Stimulated activated CD4-positive, alpha-beta T cell treated with anti-CD3 and anti-CD28 coated beads, TNF-alpha, amount 100 ng/mL, for 24 hours (primary cell): ENCODE measurements around the gene DDAH1.

Source experiments
- DNase-seq, 3 experiments: peaks; one replicate each; pipeline ENCODE4 v3.0.0-alpha.2; 2020; ENCODE audit warnings: low read depth in 3 of 3

The DDAH1 gene

DNA sequence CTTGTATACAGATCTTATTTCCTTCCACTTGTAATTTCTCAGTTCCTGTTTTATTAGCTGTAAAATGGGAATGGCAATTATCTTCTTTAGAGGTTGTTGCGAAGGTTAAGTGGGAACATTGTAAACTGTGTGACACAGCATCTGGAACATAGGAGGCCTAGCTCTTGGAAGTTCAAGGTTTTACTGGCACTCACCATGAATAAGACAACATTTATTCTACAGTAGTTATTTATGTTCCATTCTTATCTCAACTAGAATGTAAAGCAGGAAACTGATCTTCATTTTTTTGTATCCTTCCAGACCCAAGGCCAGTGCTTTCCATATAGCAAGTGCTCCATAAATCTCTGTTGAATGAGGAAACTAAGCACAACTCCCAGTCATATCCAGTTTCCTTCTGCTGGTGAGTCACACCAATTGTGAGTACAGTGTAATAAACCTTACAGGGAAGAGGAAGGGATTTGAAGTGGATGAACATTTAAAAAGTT lies 189.9 kb downstream of the DDAH1 start:
- no peak for DNase-seq

DNA sequence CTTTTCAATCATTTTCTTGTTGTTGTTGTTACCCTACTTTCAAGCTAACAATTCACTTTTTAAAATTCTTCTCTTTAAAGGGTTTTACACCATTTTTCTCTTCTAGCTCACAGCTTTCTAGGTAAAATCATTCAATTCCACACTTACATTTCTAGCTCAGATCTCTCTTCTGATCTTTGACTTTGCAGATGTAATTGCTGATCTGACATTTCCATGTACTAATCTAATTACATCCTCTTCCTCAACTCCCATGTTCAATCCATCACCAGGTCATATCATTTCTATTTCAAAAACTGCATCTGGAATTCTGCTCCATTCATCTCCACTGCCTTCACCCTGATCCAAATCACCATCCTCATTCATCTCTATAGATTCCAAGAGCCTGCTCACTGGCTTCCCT lies 191.6 kb downstream of the DDAH1 start:
- DNase-seq = no peak

DNA sequence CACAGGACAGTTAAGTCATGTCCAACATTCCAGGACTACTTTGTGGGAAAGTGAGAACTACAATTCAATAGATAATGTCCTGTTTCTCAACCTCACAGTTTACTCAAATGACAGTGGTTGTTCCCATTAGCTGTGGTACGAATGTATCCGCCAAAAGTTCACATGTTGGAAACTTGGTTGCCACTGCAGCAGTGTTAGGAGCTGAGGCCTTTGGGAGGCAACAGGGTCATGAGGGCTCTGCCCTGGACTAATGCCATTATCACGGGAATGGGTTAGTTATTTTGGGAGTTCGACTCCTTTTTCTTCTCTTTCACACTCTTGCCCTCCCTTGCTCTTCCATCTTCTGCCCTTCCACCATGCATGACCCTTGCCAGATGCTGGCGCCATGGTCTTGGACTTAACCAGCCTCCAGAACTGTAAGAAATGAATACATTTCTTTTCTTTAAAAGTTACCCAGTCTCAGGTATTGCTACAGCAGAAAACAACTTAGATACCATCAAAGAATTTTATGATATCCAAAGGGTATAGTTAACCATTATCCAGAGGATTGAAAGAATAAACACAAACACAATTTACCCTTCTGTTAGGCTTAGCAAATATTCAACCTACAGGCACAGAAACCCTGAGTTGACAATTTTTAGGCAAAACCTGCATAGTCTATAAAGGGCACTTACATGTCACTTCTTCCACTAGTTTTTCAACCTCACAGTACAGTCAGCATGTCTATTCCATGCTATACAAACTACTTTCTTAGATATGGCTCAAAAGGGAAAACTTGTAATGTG lies 196.0 kb downstream of the DDAH1 start:
- DNase-seq = no peak
